ENCODE results near the gene GRIK5. TPM values are rescaled to one million over a fixed set of nuclear protein-coding genes. Genes with fewer than 3 reads are reported as not detected.

GRIK5 gene
- total RNA-seq, 1 experiment from 2014 or later: 0.96 TPM

DNA sequence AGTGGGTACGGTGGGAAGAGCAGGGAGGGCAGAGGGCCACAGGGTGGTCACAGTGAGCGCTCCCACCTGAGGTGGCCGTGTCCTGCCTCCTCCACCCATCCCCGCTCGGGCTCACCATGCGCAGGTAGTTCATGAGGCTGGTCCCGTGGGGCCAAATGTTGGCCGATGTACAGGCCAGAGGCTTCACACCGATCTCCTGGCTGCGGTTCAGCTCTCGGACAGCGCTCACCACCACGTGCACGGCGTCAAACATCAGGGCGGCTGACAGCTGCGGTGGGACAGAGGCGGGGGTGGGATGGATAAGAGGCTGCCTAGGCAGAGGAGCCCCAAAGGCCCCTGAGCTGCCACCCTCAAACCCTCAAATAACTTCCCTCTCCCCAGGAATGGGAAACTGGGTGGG is 15.8 kb downstream of the GRIK5 start:
- TF ChIP-seq, protein P1, sequence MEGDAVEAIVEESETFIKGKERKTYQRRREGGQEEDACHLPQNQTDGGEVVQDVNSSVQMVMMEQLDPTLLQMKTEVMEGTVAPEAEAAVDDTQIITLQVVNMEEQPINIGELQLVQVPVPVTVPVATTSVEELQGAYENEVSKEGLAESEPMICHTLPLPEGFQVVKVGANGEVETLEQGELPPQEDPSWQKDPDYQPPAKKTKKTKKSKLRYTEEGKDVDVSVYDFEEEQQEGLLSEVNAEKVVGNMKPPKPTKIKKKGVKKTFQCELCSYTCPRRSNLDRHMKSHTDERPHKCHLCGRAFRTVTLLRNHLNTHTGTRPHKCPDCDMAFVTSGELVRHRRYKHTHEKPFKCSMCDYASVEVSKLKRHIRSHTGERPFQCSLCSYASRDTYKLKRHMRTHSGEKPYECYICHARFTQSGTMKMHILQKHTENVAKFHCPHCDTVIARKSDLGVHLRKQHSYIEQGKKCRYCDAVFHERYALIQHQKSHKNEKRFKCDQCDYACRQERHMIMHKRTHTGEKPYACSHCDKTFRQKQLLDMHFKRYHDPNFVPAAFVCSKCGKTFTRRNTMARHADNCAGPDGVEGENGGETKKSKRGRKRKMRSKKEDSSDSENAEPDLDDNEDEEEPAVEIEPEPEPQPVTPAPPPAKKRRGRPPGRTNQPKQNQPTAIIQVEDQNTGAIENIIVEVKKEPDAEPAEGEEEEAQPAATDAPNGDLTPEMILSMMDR (conservative IDR thresholded peaks at IDR 0.05): no peak
- no peak for TF ChIP-seq EZH2 (IDR thresholded peaks at IDR 0.05; ENCODE audit: low read depth)
- Histone ChIP-seq H3K4me2 (no peak overlapping the region), H2AFZ (no peak overlapping the region), H3F3A (ENCODE audit: insufficient read depth, low read depth) (peaks cover 33% of the 10 kb centered on the region), H3K36me3 (ENCODE audit: low read depth) (no peaks in the 10 kb centered on the region), H3K79me2 (ENCODE audit: low read depth) (no peaks in the 10 kb centered on the region), H4K20me1 (ENCODE audit: insufficient read depth) (no peaks in the 10 kb centered on the region), H3K4me3 (no peak overlapping the region), H3K27ac (no peak overlapping the region), H3K9me3 (ENCODE audit: insufficient read depth, low read depth) (no peaks in the 10 kb centered on the region), H3K4me1 (replicated peaks; ENCODE audit: insufficient read depth) (peaks cover 35% of the 10 kb centered on the region), H3K9me2 (ENCODE audit: insufficient read depth) (no peaks in the 10 kb centered on the region), H3K27me3 (ENCODE audit: insufficient read depth, low read depth) (no peaks in the 10 kb centered on the region)
- DNase-seq: no peak
- CTCF ChIA-PET: no interaction called here
- no TSS peak for BruUV-seq (replicated peaks)
- intact Hi-C loops (cut with micrococcal nuclease; ENCODE audit: unreplicated experiment): no loop called here
- POLR2A ChIA-PET (ENCODE audit: unreplicated experiment): no interaction called here

DNA sequence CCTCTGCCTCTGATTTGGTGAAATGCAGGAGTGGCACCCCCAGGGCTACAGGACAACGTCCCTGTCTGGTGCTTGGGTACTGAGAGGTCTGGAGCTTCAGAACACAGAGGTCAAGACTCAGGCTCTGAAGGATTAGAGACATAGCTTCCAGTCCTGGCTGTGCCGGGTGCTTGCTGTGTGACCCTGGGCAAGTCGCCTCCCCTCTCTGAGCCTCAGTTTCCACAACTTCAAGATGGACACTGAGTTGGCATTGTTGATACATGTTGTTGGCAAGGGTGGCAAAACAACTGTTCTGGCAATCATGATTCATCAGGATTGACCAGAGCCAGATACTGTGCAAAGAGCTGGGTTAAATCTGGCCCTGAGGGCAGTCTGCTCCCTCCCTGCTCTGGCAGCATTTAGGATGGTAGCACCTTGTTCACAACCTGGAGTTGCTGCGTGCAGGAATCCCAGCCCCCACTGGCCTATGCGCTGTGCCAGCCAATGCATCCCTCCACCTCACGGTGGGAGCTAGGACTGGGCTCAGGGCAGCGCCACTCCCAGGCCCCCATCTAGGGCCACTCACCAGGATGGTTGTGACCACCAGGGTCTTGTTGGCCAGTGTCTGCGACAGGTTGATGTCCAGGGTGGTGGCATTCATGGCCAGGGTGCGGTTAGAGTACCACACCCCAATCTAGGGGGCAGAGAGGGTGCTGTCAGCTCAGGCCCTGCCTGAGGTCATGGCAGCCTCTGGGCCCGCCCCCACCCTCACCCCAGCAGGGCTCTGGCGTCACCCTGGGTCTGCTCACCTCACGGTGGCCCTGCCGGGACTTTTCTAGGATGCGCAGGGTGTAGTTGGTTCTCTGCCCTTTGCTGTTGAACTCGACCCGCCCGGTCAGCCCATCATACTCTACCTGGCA is 16.7 kb downstream of the GRIK5 start:
- H3F3A ChIP-seq (ENCODE audit: insufficient read depth, low read depth): peaks cover 33% of the 10 kb centered on the region
- intact Hi-C loops (cut with micrococcal nuclease; ENCODE audit: unreplicated experiment): no loop called here
- TF ChIP-seq, protein P1 (conservative IDR thresholded peaks at IDR 0.05): no peak
- no peak for TF ChIP-seq EZH2 (IDR thresholded peaks at IDR 0.05; ENCODE audit: low read depth)
- H3K9me3 ChIP-seq (ENCODE audit: insufficient read depth, low read depth): no peaks in the 10 kb centered on the region
- H3K4me2 ChIP-seq: peak overlapping the region; percentile 43
- no peaks in the 10 kb centered on the region for H4K20me1 ChIP-seq (ENCODE audit: insufficient read depth)
- POLR2A ChIA-PET (ENCODE audit: unreplicated experiment): no interaction called here
- no peaks in the 10 kb centered on the region for H3K9me2 ChIP-seq (ENCODE audit: insufficient read depth)
- peak in 1 of 2 experiments; percentile 52 for DNase-seq
- H3K4me3 ChIP-seq: no peak overlapping the region
- H3K36me3 ChIP-seq (ENCODE audit: low read depth): no peaks in the 10 kb centered on the region
- peaks cover 35% of the 10 kb centered on the region for H3K4me1 ChIP-seq (replicated peaks; ENCODE audit: insufficient read depth)
- no peaks in the 10 kb centered on the region for H3K79me2 ChIP-seq (ENCODE audit: low read depth)
- CTCF ChIA-PET: no interaction called here
- H3K27ac ChIP-seq: peak overlapping the region; percentile 76; the same call in 1 of the 2 replicates
- no peaks in the 10 kb centered on the region for H3K27me3 ChIP-seq (ENCODE audit: insufficient read depth, low read depth)
- no TSS peak for BruUV-seq (replicated peaks)
- H2AFZ ChIP-seq: no peak overlapping the region

DNA sequence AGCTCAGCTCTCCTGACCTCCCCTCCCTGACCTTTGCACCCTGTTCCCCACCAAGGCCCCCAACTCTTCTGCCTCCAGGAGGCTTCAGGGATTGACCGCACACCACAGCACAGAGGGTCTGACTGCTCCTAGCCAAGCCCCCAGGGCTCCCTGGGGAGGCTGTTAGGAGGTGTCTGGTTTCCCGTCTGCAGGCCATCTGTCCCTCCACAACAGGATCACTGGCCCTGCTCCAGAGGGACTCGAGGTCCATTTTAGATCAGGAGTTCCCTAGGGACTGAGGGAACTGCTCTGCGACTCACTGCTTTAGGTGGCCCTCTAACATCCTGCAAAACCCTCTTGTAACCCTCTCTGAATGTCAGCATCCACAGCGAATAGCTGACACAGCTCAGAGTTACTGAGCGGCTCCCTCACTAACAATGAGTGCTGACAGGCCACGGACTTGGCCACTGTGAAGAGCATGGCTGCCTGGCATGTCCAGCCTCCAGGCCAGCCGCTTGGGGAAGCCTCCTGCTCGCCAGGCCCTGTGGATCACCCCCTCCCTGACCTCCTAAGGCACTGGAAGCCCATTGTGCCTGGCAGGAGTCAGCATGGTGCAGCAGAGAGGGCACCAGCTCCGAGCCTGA is 17.7 kb downstream of the GRIK5 start:
- H3K79me2 ChIP-seq (ENCODE audit: low read depth): no peaks in the 10 kb centered on the region
- TF ChIP-seq, protein P1 (conservative IDR thresholded peaks at IDR 0.05): no peak
- no peak for TF ChIP-seq EZH2 (IDR thresholded peaks at IDR 0.05; ENCODE audit: low read depth)
- H3K4me3 ChIP-seq: no peak overlapping the region
- ChIA-PET CTCF (interaction anchor here (1.0 kb wide), 1 partner anchor 17 kb away, joined by 7 read pairs; no protein-coding TSS in a partner anchor), POLR2A (ENCODE audit: unreplicated experiment) (interaction anchor here (0.6 to 1.2 kb wide), 2 partner anchors 24 to 1229 kb away, joined by 3 to 10 read pairs; partner anchors contain the start of gene ZNF574)
- peaks cover 35% of the 10 kb centered on the region for H3K4me1 ChIP-seq (replicated peaks; ENCODE audit: insufficient read depth)
- H3K9me3 ChIP-seq (ENCODE audit: insufficient read depth, low read depth): no peaks in the 10 kb centered on the region
- intact Hi-C loops (cut with micrococcal nuclease; ENCODE audit: unreplicated experiment): no loop called here
- H3K9me2 ChIP-seq (ENCODE audit: insufficient read depth): no peaks in the 10 kb centered on the region
- peak overlapping the region; percentile 76 for H3K27ac ChIP-seq
- no peaks in the 10 kb centered on the region for H3K27me3 ChIP-seq (ENCODE audit: insufficient read depth, low read depth)
- H3K36me3 ChIP-seq (ENCODE audit: low read depth): no peaks in the 10 kb centered on the region
- peaks cover 31% of the 10 kb centered on the region for H3F3A ChIP-seq (ENCODE audit: insufficient read depth, low read depth)
- H4K20me1 ChIP-seq (ENCODE audit: insufficient read depth): no peaks in the 10 kb centered on the region
- peak overlapping the region; percentile 43 for H3K4me2 ChIP-seq
- no TSS peak for BruUV-seq (replicated peaks)
- no peak overlapping the region for H2AFZ ChIP-seq
- DNase-seq: no peak

Data from PC-9 (cell line).